H1 (cell line): ENCODE data around the gene PLD2. TPM values are rescaled to one million over a fixed set of nuclear protein-coding genes. Genes with fewer than 3 reads are reported as not detected.

ENCODE experiments used
- CTCF ChIA-PET: fragments of 300-600 bp; sonication (Branson Sonifier 250); formaldehyde crosslinking; loops from one replicate; lab custom pipeline; 2021; ENCODE audit not compliant: partially characterized antibody; lab: Charles Lee
- POLR2A ChIA-PET: fragments of 300-600 bp; sonication (Branson Sonifier 250); formaldehyde crosslinking; loops from one replicate; lab custom pipeline; 2021; ENCODE audit warnings: inconsistent platforms; ENCODE audit not compliant: partially characterized antibody; lab: Charles Lee
- DNase-seq, 2 experiments: peaks; one replicate each; pipeline versions ENCODE4 v3.0.0 to v3.0.0-alpha.2; 2010 to 2022; ENCODE audit warnings: low spot score in 2 of 2, low read depth in 1 of 2, mixed read lengths in 1 of 2
- FAIRE-seq: peaks from 2 replicates; lab custom pipeline; 2011; peaks lifted over from hg19 to GRCh38; lab: Jason Lieb, UNC
- H2AFZ ChIP-seq: 2 replicates; pipeline ENCODE4 v1.8.1; 2012; ENCODE audit warnings: low read length, inconsistent platforms
- H2AK5ac ChIP-seq: 2 replicates; pipeline ENCODE4 v1.6.1; 2013; ENCODE audit warnings: low read depth, low read length
- H2BK120ac ChIP-seq: replicated peaks from 2 replicates; pipeline ENCODE3; 2013; ENCODE audit warnings: low read depth, low read length, inconsistent platforms
- H2BK12ac ChIP-seq: 2 replicates; pipeline ENCODE4 v1.6.1; 2013; ENCODE audit warnings: low read depth, low read length
- H2BK15ac ChIP-seq: 2 replicates; pipeline ENCODE4 v1.6.1; 2013; ENCODE audit warnings: low read length
- H2BK20ac ChIP-seq: 2 replicates; pipeline ENCODE4 v1.6.1; 2013; ENCODE audit warnings: low read length
- H2BK5ac ChIP-seq: 2 replicates; pipeline ENCODE4 v1.6.1; 2013; ENCODE audit warnings: low read depth, low read length
- H3K14ac ChIP-seq: 2 replicates; pipeline ENCODE4 v1.6.1; 2013; ENCODE audit warnings: inconsistent platforms; ENCODE audit not compliant: insufficient read length
- H3K18ac ChIP-seq: 2 replicates; pipeline ENCODE4 v1.6.1; 2013; ENCODE audit warnings: low read length; ENCODE audit errors: extremely low read depth
- H3K23ac ChIP-seq: 2 replicates; pipeline ENCODE4 v1.6.1; 2013; ENCODE audit warnings: inconsistent platforms; ENCODE audit not compliant: insufficient read length
- H3K23me2 ChIP-seq: 2 replicates; pipeline ENCODE4 v1.6.1; 2013; ENCODE audit warnings: low read depth, low read length
- H3K27ac ChIP-seq: 2 replicates; pipeline ENCODE4 v1.6.1; 2011; ENCODE audit warnings: low read depth, low read length, inconsistent platforms
- H3K27me3 ChIP-seq, 4 experiments: replicated peaks in 1 of 4; 1 replicate in 1 of 4; 2 replicates in 3 of 4; pipeline versions ENCODE4 v1.6.1 to v1.8.1; 2011 to 2013; ENCODE audit warnings: low read length in 3 of 4, mild to moderate bottlenecking in 3 of 4, inconsistent platforms in 2 of 4, mixed read lengths in 2 of 4, moderate library complexity in 1 of 4; ENCODE audit not compliant: control insufficient read depth in 3 of 4, insufficient read depth in 3 of 4; ENCODE audit errors: extremely low read depth in 1 of 4
- H3K36me3 ChIP-seq, 4 experiments: 2 replicates each; pipeline versions ENCODE4 v1.6.1 to v1.8.1; 2011 to 2013; ENCODE audit warnings: mild to moderate bottlenecking in 4 of 4, low read length in 3 of 4, moderate library complexity in 2 of 4, control low read depth in 1 of 4, inconsistent platforms in 1 of 4; ENCODE audit not compliant: insufficient read depth in 4 of 4, control insufficient read depth in 2 of 4
- H3K4ac ChIP-seq: replicated peaks from 2 replicates; pipeline ENCODE3; 2013; ENCODE audit warnings: low read length, low read depth, mixed read lengths, inconsistent platforms; ENCODE audit not compliant: insufficient read length
- H3K4me1 ChIP-seq, 4 experiments: replicated peaks in 1 of 4; 1 replicate in 1 of 4; 2 replicates in 3 of 4; pipeline versions ENCODE4 v1.6.1 to v1.8.1; 2011 to 2013; ENCODE audit warnings: low read length in 3 of 4, inconsistent platforms in 2 of 4, mixed read lengths in 1 of 4; ENCODE audit not compliant: insufficient read depth in 4 of 4, control insufficient read depth in 3 of 4
- H3K4me2 ChIP-seq, 2 experiments: 2 replicates each; pipeline versions ENCODE4 v1.6.1 to v1.8.1; 2011 to 2013; ENCODE audit warnings: low read depth in 2 of 2, low read length in 2 of 2, control low read depth in 1 of 2, inconsistent platforms in 1 of 2, mild to moderate bottlenecking in 1 of 2; ENCODE audit not compliant: insufficient read depth in 1 of 2
- H3K4me3 ChIP-seq, 4 experiments: fragments of 200-600, 300-600 bp in 1 of 4; sonication (generic), shearing (Covaris generic), sonication (Bioruptor Twin) in 1 of 4; 2 replicates each; pipeline versions ENCODE4 v1.5.1 to v1.8.1; 2011 to 2016; ENCODE audit warnings: low read length in 4 of 4, low read depth in 3 of 4, control low read depth in 2 of 4, inconsistent platforms in 2 of 4, mild to moderate bottlenecking in 2 of 4, mixed read lengths in 1 of 4, moderate library complexity in 1 of 4; ENCODE audit not compliant: insufficient read depth in 2 of 4; ENCODE audit errors: extremely low read depth in 1 of 4
- H3K56ac ChIP-seq: replicated peaks from 2 replicates; pipeline ENCODE3; 2013; ENCODE audit warnings: low read depth, mild to moderate bottlenecking, mixed read lengths, low read length, inconsistent platforms; ENCODE audit not compliant: insufficient read length
- H3K79me1 ChIP-seq: 2 replicates; pipeline ENCODE4 v1.6.1; 2013; ENCODE audit warnings: low read depth, low read length, control low read depth
- H3K79me2 ChIP-seq, 2 experiments: 2 replicates each; pipeline versions ENCODE4 v1.6.1 to v1.8.1; 2012 to 2013; ENCODE audit warnings: low read length in 2 of 2, mild to moderate bottlenecking in 2 of 2, inconsistent platforms in 1 of 2; ENCODE audit not compliant: insufficient read depth in 2 of 2, control insufficient read depth in 1 of 2
- H3K9ac ChIP-seq, 4 experiments: replicated peaks in 1 of 4; 1 replicate in 1 of 4; 2 replicates in 3 of 4; pipeline versions ENCODE4 v1.6.1 to v1.8.1; 2011 to 2013; ENCODE audit warnings: low read depth in 3 of 4, low read length in 3 of 4, control low read depth in 2 of 4, mild to moderate bottlenecking in 2 of 4, moderate library complexity in 2 of 4, inconsistent platforms in 1 of 4; ENCODE audit errors: extremely low read depth in 1 of 4
- H3K9me3 ChIP-seq, 2 experiments: 2 replicates each; pipeline versions ENCODE4 v1.6.1 to v1.8.1; 2012 to 2013; ENCODE audit warnings: mild to moderate bottlenecking in 2 of 2, moderate library complexity in 2 of 2, control low read depth in 1 of 2, inconsistent platforms in 1 of 2, low read depth in 1 of 2, low read length in 1 of 2, mixed read lengths in 1 of 2; ENCODE audit not compliant: insufficient read depth in 2 of 2
- H4K20me1 ChIP-seq, 2 experiments: replicated peaks in 1 of 2; 2 replicates each; pipeline versions ENCODE3 to v1.8.1; 2011 to 2013; ENCODE audit warnings: inconsistent platforms in 2 of 2, low read length in 2 of 2, mild to moderate bottlenecking in 1 of 2; ENCODE audit not compliant: insufficient read depth in 2 of 2, control insufficient read depth in 1 of 2
- H4K5ac ChIP-seq: 2 replicates; pipeline ENCODE4 v1.6.1; 2013; ENCODE audit warnings: low read length, low read depth, mixed read lengths, inconsistent platforms; ENCODE audit not compliant: insufficient read length
- H4K8ac ChIP-seq: 2 replicates; pipeline ENCODE4 v1.8.0; 2013; ENCODE audit warnings: mild to moderate bottlenecking, moderate library complexity, low read length, inconsistent platforms; ENCODE audit not compliant: insufficient read depth; ENCODE audit errors: extremely low read depth
- H4K91ac ChIP-seq: replicated peaks from 2 replicates; pipeline ENCODE3; 2013; ENCODE audit warnings: low read length, mixed read lengths, inconsistent platforms; ENCODE audit not compliant: insufficient read length
- ASH2L ChIP-seq: fragments of 200-600, 300-600 bp; sonication (generic); IDR thresholded peaks from one replicate; pipeline ENCODE4 v1.7.1; 2017; ENCODE audit warnings: low read length
- SIRT6 ChIP-seq: IDR thresholded peaks from one replicate; pipeline ENCODE4 v1.7.1; 2012; ENCODE audit warnings: low read length, inconsistent platforms
- WGBS, 2 experiments: shearing (Covaris generic) in 1 of 2; methylation state at CpG; one replicate each; pipeline versions ENCODE4 v1.1.6 to v1.1.7; 2013 to 2015; ENCODE audit warnings: low lambda C conversion rate in 2 of 2, mixed read lengths in 2 of 2, inconsistent platforms in 1 of 2, low coverage in 1 of 2, missing lambda C conversion rate in 1 of 2; ENCODE audit not compliant: insufficient replicate concordance in 2 of 2, insufficient coverage in 1 of 2, insufficient read length in 1 of 2; ENCODE audit errors: extremely low coverage in 1 of 2, missing lambda C conversion rate in 1 of 2; 5-methylcytosine and 5-hydroxymethylcytosine counted together
- polyA plus RNA-seq, 7 experiments: library from polyadenylated mRNA; depleted of rRNA in 3 of 7; stranded (reverse) in 5 of 7; unstranded in 2 of 7; fragments of >200 nt in 5 of 7; fragments of 200-250 nt in 2 of 7; gene quantifications; 1 replicate in 5 of 7; 2 replicates in 1 of 7; 4 replicates in 1 of 7; pipeline versions ENCODE4 v1.2.1 to v1.2.3, GENCODE V29; 2011 to 2013; ENCODE audit warnings: missing spikeins in 2 of 7, mixed read lengths in 2 of 7
- total RNA-seq: library from RNA; stranded (reverse); fragmentation: NEBNext Ultra II Directional; extraction: Animal tissue kit (Norgen Biotek cat#: 25700); gene quantifications from 2 replicates; pipeline ENCODE4 v1.2.1, GENCODE V29; 2021

The PLD2 gene
- total and polyA plus RNA-seq, 2 of the 8 experiments (the other 6 are each of a cell fraction or from before 2014, with no cell fraction given): 44.3 to 48.4 TPM

GRCh38 chr17:4859816-4860625, 53.1 kb downstream of the PLD2 start:
- H3K56ac ChIP-seq: no peak overlapping the region
- TF ChIP-seq ASH2L (peak; percentile 51), SIRT6 (no peak)
- no peak overlapping the region for H3K14ac ChIP-seq
- no peaks in the 10 kb centered on the region for H3K36me3 ChIP-seq
- H3K27me3 ChIP-seq: no peaks in the 10 kb centered on the region
- H3K4me2 ChIP-seq: peak overlapping the region; percentile 54 to 67
- peak overlapping the region; percentile 27 for H2BK12ac ChIP-seq
- no peak overlapping the region for H3K23ac ChIP-seq
- no peaks in the 10 kb centered on the region for H3K23me2 ChIP-seq
- no peak for FAIRE-seq
- peak overlapping the region; percentile 69; the same call in 1 of the 2 replicates for H2AK5ac ChIP-seq
- H3K18ac ChIP-seq: peak overlapping the region; percentile 17
- peak overlapping the region; percentile 88; the same call in 1 of the 2 replicates for H4K8ac ChIP-seq
- H3K79me1 ChIP-seq: peaks cover 7% of the 10 kb centered on the region
- H3K4me1 ChIP-seq: peaks cover 20 to 36% (median 28%) of the 10 kb centered on the region in 4 experiments
- no peak for DNase-seq
- WGBS, 2 experiments: 26% methylated on average over 32 of the region's 32 CpGs; no CpG with 5 or more reads in 1 of the 2 experiments
- no peaks in the 10 kb centered on the region for H3K9me3 ChIP-seq
- peak overlapping the region in 1 of 4 experiments; percentile 14; a peak in 1 of 7 replicates for H3K9ac ChIP-seq
- peaks cover 0 to 26% of the 10 kb centered on the region in 2 experiments; a peak in 2 of 4 replicates for H3K79me2 ChIP-seq
- H2BK15ac ChIP-seq: no peak overlapping the region
- peak overlapping the region in 3 of 4 experiments; percentile 37 to 44 (median 42); a peak in 6 of 8 replicates for H3K4me3 ChIP-seq
- H2BK20ac ChIP-seq: no peak overlapping the region
- peaks cover 0 to 1% of the 10 kb centered on the region in 2 experiments for H4K20me1 ChIP-seq
- H3K27ac ChIP-seq: peak overlapping the region; percentile 59
- H2BK5ac ChIP-seq: peak overlapping the region; percentile 28; the same call in 1 of the 2 replicates
- POLR2A ChIA-PET: interaction anchor here (0.8 to 2.8 kb wide), 10 partner anchors 10 to 156 kb away, joined by 3 to 15 read pairs (median 4); partner anchors contain the start of gene PELP1
- H2AFZ ChIP-seq: no peak overlapping the region
- H4K5ac ChIP-seq: peak overlapping the region; percentile 1
- H2BK120ac ChIP-seq: peak overlapping the region; percentile 7
- H3K4ac ChIP-seq: peak overlapping the region; percentile 64
- CTCF ChIA-PET: interaction anchor here (0.6 to 2.6 kb wide), 7 partner anchors 10 to 98 kb away, joined by 3 to 11 read pairs (median 3); no protein-coding TSS in a partner anchor
- H4K91ac ChIP-seq: peak overlapping the region; percentile 13
